HepG2 (cell line): ENCODE measurements around the gene FXYD6. TPM values are rescaled to one million over a fixed set of nuclear protein-coding genes. Genes with fewer than 3 reads are reported as not detected.
A peak's percentile ranks its signal among the peaks of the same experiment; 100 is the strongest.

Experiments
- ATAC-seq: fragments of 200-7000 bp; cut with Tn5 transposase; 3 replicates; pipeline ENCODE4 v1.9.1; 2020; ENCODE audit warnings: mild to moderate bottlenecking, moderate library complexity
- BruUV-seq: library from RNA; stranded (reverse); fragments of 400-500 nt; replicated peaks from 2 replicates; lab custom pipeline; 2021; lab: Mats Ljungman, UMichigan
- CTCF ChIA-PET: fragments of 300-600 bp; formaldehyde crosslinking; extraction: SDS; loops from one replicate; lab custom pipeline; 2021; ENCODE audit warnings: low total read pairs, inconsistent platforms, low intra/inter-chr PET ratio; lab: Yijun Ruan, JAX
- POLR2A ChIA-PET: fragments of 350-600 bp; sonication (Branson Sonifier 250); formaldehyde crosslinking; loops from one replicate; lab custom pipeline; 2020; ENCODE audit warnings: antibody characterized with exemption, inconsistent platforms; lab: Yijun Ruan, JAX
- DNase-seq: peaks from one replicate; pipeline ENCODE4 v3.0.0-alpha.2; 2015; ENCODE audit warnings: low spot score
- FAIRE-seq: peaks from 3 replicates; lab custom pipeline; 2011; peaks lifted over from hg19 to GRCh38; lab: Jason Lieb, UNC
- H2AFZ ChIP-seq: one replicate; pipeline ENCODE4 v1.6.1; 2011; ENCODE audit warnings: low read length, inconsistent platforms
- H3K27ac ChIP-seq: fragments of 300-600 bp; 3 replicates; pipeline ENCODE4 v1.8.0; 2011; ENCODE audit warnings: mixed run types, mild to moderate bottlenecking, mixed read lengths, low read length, inconsistent platforms; ENCODE audit not compliant: insufficient read depth; ENCODE audit errors: extremely low read length
- H3K27me3 ChIP-seq, 2 experiments: fragments of 200-600 bp in 1 of 2; 2 replicates in 1 of 2; 3 replicates in 1 of 2; pipeline versions ENCODE4 v1.6.0 to v1.8.0; 2011; ENCODE audit warnings: low read length in 2 of 2, mild to moderate bottlenecking in 2 of 2, moderate library complexity in 2 of 2, inconsistent platforms in 1 of 2; ENCODE audit not compliant: insufficient read depth in 2 of 2, control insufficient read depth in 1 of 2
- H3K36me3 ChIP-seq, 2 experiments: fragments of 200-600 bp in 1 of 2; replicated peaks in 1 of 2; 2 replicates in 1 of 2; 3 replicates in 1 of 2; pipeline versions ENCODE4 v1.5.1 to v1.8.0; 2011; ENCODE audit warnings: low read length in 2 of 2, inconsistent platforms in 1 of 2; ENCODE audit not compliant: insufficient read depth in 2 of 2, control insufficient read depth in 1 of 2
- H3K4me1 ChIP-seq: 2 replicates; pipeline ENCODE4 v1.5.1; 2012; ENCODE audit warnings: low read length, inconsistent platforms; ENCODE audit not compliant: insufficient read depth
- H3K4me2 ChIP-seq: 2 replicates; pipeline ENCODE4 v1.6.0; 2011; ENCODE audit warnings: low read depth, low read length, inconsistent platforms
- H3K4me3 ChIP-seq, 3 experiments: fragments of 200-600 bp in 1 of 3; sonication (generic), shearing (Covaris generic) in 1 of 3; replicated peaks in 1 of 3; 2 replicates each; pipeline ENCODE4 v1.5.1; 2011 to 2016; ENCODE audit warnings: low read length in 3 of 3, inconsistent platforms in 2 of 3, low read depth in 2 of 3, mild to moderate bottlenecking in 2 of 3, control low read depth in 1 of 3, mixed read lengths in 1 of 3; ENCODE audit not compliant: insufficient read depth in 1 of 3
- H3K79me2 ChIP-seq: one replicate; pipeline ENCODE4 v1.6.1; 2011; ENCODE audit warnings: low read length, inconsistent platforms; ENCODE audit not compliant: insufficient read depth
- H3K9ac ChIP-seq: 2 replicates; pipeline ENCODE4 v1.6.0; 2011; ENCODE audit warnings: mild to moderate bottlenecking, low read depth, low read length, inconsistent platforms; ENCODE audit not compliant: insufficient read depth
- H3K9me3 ChIP-seq: 2 replicates; pipeline ENCODE4 v1.5.1; 2012; ENCODE audit warnings: mild to moderate bottlenecking, low read length
- H4K20me1 ChIP-seq: 2 replicates; pipeline ENCODE4 v1.6.0; 2011; ENCODE audit warnings: inconsistent platforms, mild to moderate bottlenecking, low read length, moderate library complexity; ENCODE audit not compliant: insufficient read depth
- ATF7 ChIP-seq, 2 experiments: fragments of 450-650 bp in 1 of 2; sonication (generic) in 1 of 2; formaldehyde crosslinking in 1 of 2; IDR thresholded peaks; 2 replicates each; pipeline versions ENCODE4 v1.4.0 to v1.6.1; 2016 to 2020; ENCODE audit warnings: antibody characterized with exemption in 1 of 2, mild to moderate bottlenecking in 1 of 2, missing genetic modification reagents in 1 of 2
- SP4 ChIP-seq: sonication (generic); formaldehyde crosslinking; IDR thresholded peaks from 2 replicates; pipeline ENCODE4 v1.8.1; 2023; ENCODE audit warnings: mild to moderate bottlenecking, missing genetic modification reagents
- ZNF282 ChIP-seq: fragments of 450-650 bp; IDR thresholded peaks from 2 replicates; pipeline ENCODE4 v1.6.1; 2018; ENCODE audit not compliant: partially characterized antibody
- WGBS: methylation state at CpG from one replicate; pipeline ENCODE4 v1.1.6; 2017; ENCODE audit warnings: low lambda C conversion rate; 5-methylcytosine and 5-hydroxymethylcytosine counted together
- in situ Hi-C: cut with HindIII; loops from 2 replicates; pipeline ENCODE4 v1.10.0; 2017; ENCODE audit warnings: low pct_unique_long_range_greater_than_20kb; ENCODE audit not compliant: extremely low pct_ligation_motif_present
- intact Hi-C: fragments of 100-400 bp; cut with micrococcal nuclease; formaldehyde crosslinking; loops from one replicate; pipeline ENCODE4 v1.10.0; 2022; ENCODE audit not compliant: unreplicated experiment
- polyA plus RNA-seq, 8 experiments: library from polyadenylated mRNA; depleted of rRNA in 3 of 8; stranded (reverse) in 7 of 8; unstranded in 1 of 8; fragments of >200 nt; fragmentation: Illumina TruSeq in 4 of 8; extraction: Trizol in 4 of 8; gene quantifications; 2 replicates each; pipeline versions ENCODE4 v1.2.1 to v1.2.3, GENCODE V29; 2011 to 2016; ENCODE audit warnings: low read depth in 4 of 8, missing spikeins in 1 of 8, mixed read lengths in 1 of 8; ENCODE audit not compliant: insufficient read depth in 1 of 8
- total RNA-seq, 5 experiments: library from RNA; depleted of rRNA; stranded (reverse); fragments of >200 nt; fragmentation: Illumina TruSeq; extraction: Trizol; gene quantifications; 2 replicates each; pipeline ENCODE4 v1.2.3, GENCODE V29; 2016; ENCODE audit warnings: low read depth in 1 of 5

Gene FXYD6
- total and polyA plus RNA-seq, 2 of the 13 experiments (the other 11 are each of a cell fraction or from before 2014, with no cell fraction given): not detected

DNA sequence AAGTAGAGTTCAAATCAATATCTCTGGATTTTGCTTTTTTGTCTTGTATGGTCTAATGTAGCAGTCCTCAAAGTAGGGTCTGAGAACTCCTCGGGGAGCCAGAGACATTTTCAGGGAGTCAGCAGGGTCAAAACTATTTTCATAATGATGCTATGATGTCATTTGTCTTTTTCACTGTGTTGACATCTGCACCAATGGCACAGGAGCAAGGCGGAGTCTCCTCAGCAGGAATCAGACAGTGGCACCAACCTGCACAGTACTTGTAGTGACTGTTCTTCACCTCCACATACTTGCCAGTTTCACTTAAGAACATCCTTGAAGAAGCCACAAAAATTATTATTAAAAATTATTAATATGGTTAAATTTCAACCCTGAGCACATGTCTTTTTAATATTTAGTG lies 14.9 kb upstream of the FXYD6 start:
- H3K27me3 ChIP-seq: peaks cover 0 to 12% of the 10 kb centered on the region in 2 experiments; a peak in 2 of 5 replicates
- POLR2A ChIA-PET: no interaction called here
- H3K36me3 ChIP-seq: no peaks in the 10 kb centered on the region
- no peaks in the 10 kb centered on the region for H4K20me1 ChIP-seq
- no peak overlapping the region for H3K4me3 ChIP-seq
- intact Hi-C loops (no loop called here), in situ Hi-C loops (no loop called here)
- H3K4me1 ChIP-seq: no peaks in the 10 kb centered on the region
- no peak for ATAC-seq
- H2AFZ ChIP-seq: no peak overlapping the region
- FAIRE-seq: no peak
- no TSS peak for BruUV-seq
- no peaks in the 10 kb centered on the region for H3K79me2 ChIP-seq
- TF ChIP-seq ZNF282: no peak
- 0 out of 2 replicates have a peak, but pooled peaks have one; percentile 9 for TF ChIP-seq ATF7 (IDR thresholded peaks at IDR 0.05)
- no peak for TF ChIP-seq ATF7 (CRISPR knock-in tag; IDR thresholded peaks at IDR 0.05)
- TF ChIP-seq, all 625 proteins: peak for 1
- Histone ChIP-seq H3K27ac (no peak overlapping the region), H3K9me3 (no peaks in the 10 kb centered on the region), H3K9ac (no peak overlapping the region), H3K4me2 (no peak overlapping the region)
- WGBS: 4% methylated on average over 2 of the region's 2 CpGs
- CTCF ChIA-PET: no interaction called here
- DNase-seq: no peak

DNA sequence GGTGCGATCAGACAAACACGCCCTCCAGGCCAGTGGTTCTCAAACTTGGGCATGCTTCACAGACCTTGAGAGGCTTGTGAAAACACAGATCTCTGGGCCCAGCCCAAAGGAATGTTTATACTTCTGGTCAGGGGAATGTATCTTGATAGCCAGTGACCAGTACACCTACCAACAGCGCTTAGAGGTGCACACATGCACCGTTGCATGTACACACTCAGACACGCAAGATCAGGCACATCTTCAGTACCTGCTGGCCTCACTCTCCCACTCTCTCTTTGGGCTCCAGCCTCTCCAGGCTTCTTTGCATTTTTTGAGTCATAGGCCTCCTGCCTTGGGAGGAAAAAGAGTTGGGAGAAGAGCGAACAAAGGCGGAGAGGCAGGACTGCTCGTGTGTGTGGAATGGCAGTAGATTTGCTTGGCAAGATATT lies 11.7 kb upstream of the FXYD6 start:
- POLR2A ChIA-PET: no interaction called here
- no peak for DNase-seq
- no peak overlapping the region for H3K4me2 ChIP-seq
- no peaks in the 10 kb centered on the region for H3K36me3 ChIP-seq
- H3K4me3 ChIP-seq: no peak overlapping the region
- TF ChIP-seq SP4 (CRISPR knock-in tag): no peak
- ATAC-seq: no peak
- no TSS peak for BruUV-seq
- peaks cover 9% of the 10 kb centered on the region for H3K4me1 ChIP-seq
- FAIRE-seq: no peak
- no peak overlapping the region for H2AFZ ChIP-seq
- H3K9me3 ChIP-seq: no peaks in the 10 kb centered on the region
- no peaks in the 10 kb centered on the region for H4K20me1 ChIP-seq
- intact Hi-C loops (no loop called here), in situ Hi-C loops (no loop called here)
- peaks cover 0 to 30% of the 10 kb centered on the region in 2 experiments; a peak in 3 of 5 replicates for H3K27me3 ChIP-seq
- CTCF ChIA-PET: no interaction called here
- H3K27ac ChIP-seq: no peak overlapping the region
- 52% methylated on average over 5 of the region's 8 CpGs for WGBS
- no peaks in the 10 kb centered on the region for H3K79me2 ChIP-seq
- H3K9ac ChIP-seq: no peak overlapping the region
